SK-N-SH (cell line): ENCODE data around the gene RIN3. TPM values are rescaled to one million over a fixed set of nuclear protein-coding genes. Genes with fewer than 3 reads are reported as not detected.

Experiments
- CTCF ChIA-PET: fragments of 300-600, 350-600 bp; formaldehyde crosslinking; extraction: SDS; loops from one replicate; lab custom pipeline; 2021; lab: Yijun Ruan, JAX
- POLR2A ChIA-PET: fragments of 350-600 bp; sonication (Branson Sonifier 250); formaldehyde crosslinking; extraction: SDS; loops from one replicate; lab custom pipeline; 2020; ENCODE audit warnings: antibody characterized with exemption, inconsistent platforms; lab: Yijun Ruan, JAX
- DNase-seq: peaks from one replicate; pipeline ENCODE4 v3.0.0; 2012
- H2AFZ ChIP-seq: fragments of 200-600 bp; sonication (generic); 2 replicates; pipeline ENCODE4 v1.8.1; 2016; ENCODE audit warnings: antibody characterized with exemption, mild to moderate bottlenecking, low read depth
- H3F3A ChIP-seq: fragments of 200-600 bp; sonication (generic); replicated peaks from 2 replicates; pipeline ENCODE3; 2016; ENCODE audit warnings: antibody characterized with exemption, mild to moderate bottlenecking; ENCODE audit not compliant: insufficient read depth
- H3K27ac ChIP-seq, 2 experiments: fragments of 200-500 bp in 1 of 2; fragments of 200-600 bp in 1 of 2; sonication (Bioruptor generic) in 1 of 2; sonication (generic), shearing (Covaris generic) in 1 of 2; 2 replicates each; pipeline versions ENCODE4 v1.5.1 to v1.6.1; 2014 to 2016; ENCODE audit warnings: low read depth in 2 of 2, inconsistent platforms in 1 of 2, low read length in 1 of 2, mild to moderate bottlenecking in 1 of 2, mixed read lengths in 1 of 2
- H3K27me3 ChIP-seq: fragments of 200-600 bp; sonication (generic), shearing (Covaris generic); 2 replicates; pipeline ENCODE4 v1.6.1; 2016; ENCODE audit warnings: mixed run types; ENCODE audit not compliant: insufficient read depth
- H3K36me3 ChIP-seq, 2 experiments: fragments of 200-500 bp in 1 of 2; fragments of 200-600 bp in 1 of 2; sonication (Bioruptor generic) in 1 of 2; sonication (generic) in 1 of 2; replicated peaks in 1 of 2; 2 replicates each; pipeline versions ENCODE3 to v1.5.1; 2014 to 2016; ENCODE audit warnings: low read length in 1 of 2, mild to moderate bottlenecking in 1 of 2; ENCODE audit not compliant: insufficient read depth in 2 of 2, control insufficient read depth in 1 of 2
- H3K4me1 ChIP-seq, 2 experiments: fragments of 200-500 bp in 1 of 2; fragments of 200-600 bp in 1 of 2; sonication (Bioruptor generic) in 1 of 2; sonication (generic), shearing (Covaris generic) in 1 of 2; 2 replicates each; pipeline versions ENCODE4 v1.5.1 to v1.6.1; 2014 to 2016; ENCODE audit warnings: low read depth in 1 of 2, low read length in 1 of 2, mixed run types in 1 of 2; ENCODE audit not compliant: insufficient read depth in 2 of 2, control insufficient read depth in 1 of 2
- H3K4me2 ChIP-seq: fragments of 200-600 bp; sonication (generic), shearing (Covaris generic); 2 replicates; pipeline ENCODE4 v1.6.1; 2017; ENCODE audit warnings: mixed run types
- H3K4me3 ChIP-seq, 2 experiments: fragments of 200-500 bp in 1 of 2; fragments of 200-600 bp in 1 of 2; sonication (Bioruptor generic) in 1 of 2; sonication (generic), shearing (Covaris generic) in 1 of 2; 2 replicates each; pipeline versions ENCODE4 v1.5.1 to v1.8.1; 2014 to 2016; ENCODE audit warnings: low read depth in 2 of 2, inconsistent platforms in 1 of 2, low read length in 1 of 2, mild to moderate bottlenecking in 1 of 2, mixed read lengths in 1 of 2, moderate library complexity in 1 of 2
- H3K79me2 ChIP-seq: fragments of 200-600 bp; sonication (generic); 2 replicates; pipeline ENCODE4 v1.8.1; 2017; ENCODE audit warnings: mild to moderate bottlenecking; ENCODE audit not compliant: insufficient read depth
- H3K9ac ChIP-seq: fragments of 200-600 bp; sonication (generic); 2 replicates; pipeline ENCODE4 v1.6.1; 2017; ENCODE audit warnings: mixed run types
- H3K9me2 ChIP-seq: fragments of 200-600 bp; sonication (generic); 2 replicates; pipeline ENCODE4 v1.6.1; 2017; ENCODE audit warnings: mixed run types
- H3K9me3 ChIP-seq: fragments of 200-600 bp; sonication (generic); 2 replicates; pipeline ENCODE4 v1.6.1; 2017; ENCODE audit warnings: mixed run types, mild to moderate bottlenecking, moderate library complexity
- H4K20me1 ChIP-seq: fragments of 200-600 bp; sonication (generic); 2 replicates; pipeline ENCODE4 v1.6.1; 2017; ENCODE audit warnings: mild to moderate bottlenecking, mixed run types; ENCODE audit not compliant: insufficient read depth
- ELF1 ChIP-seq: IDR thresholded peaks from 2 replicates; pipeline ENCODE4 v1.4.0; 2012
- FOSL2 ChIP-seq: IDR thresholded peaks from 2 replicates; pipeline ENCODE4 v1.4.0; 2012; ENCODE audit warnings: low read depth, mild to moderate bottlenecking, moderate library complexity, borderline replicate concordance
- FOXJ3 ChIP-seq: sonication (generic); formaldehyde crosslinking; IDR thresholded peaks from 2 replicates; pipeline ENCODE4 v1.5.1; 2020; ENCODE audit warnings: mild to moderate bottlenecking, missing genetic modification reagents
- FOXM1 ChIP-seq: IDR thresholded peaks from 2 replicates; pipeline ENCODE4 v1.4.0; 2012; ENCODE audit warnings: low read depth, mild to moderate bottlenecking
- GABPA ChIP-seq: IDR thresholded peaks from 2 replicates; pipeline ENCODE4 v1.4.0; 2012; ENCODE audit warnings: low read depth, mild to moderate bottlenecking
- NFIC ChIP-seq: IDR thresholded peaks from 2 replicates; pipeline ENCODE4 v1.4.0; 2012; ENCODE audit warnings: borderline replicate concordance
- NRF1 ChIP-seq: IDR thresholded peaks from 2 replicates; pipeline ENCODE4 v1.6.1; 2012; ENCODE audit warnings: low read depth, mild to moderate bottlenecking, low read length
- POLR2AphosphoS5 ChIP-seq: IDR thresholded peaks from 2 replicates; pipeline ENCODE4 v1.6.1; 2012; ENCODE audit warnings: low read depth, low read length
- SIN3A ChIP-seq: IDR thresholded peaks from 2 replicates; pipeline ENCODE4 v1.6.1; 2012; ENCODE audit warnings: low read depth, mild to moderate bottlenecking, low read length, moderate library complexity, borderline replicate concordance
- TAF1 ChIP-seq: IDR thresholded peaks from 2 replicates; pipeline ENCODE4 v1.6.1; 2012; ENCODE audit warnings: low read depth, mild to moderate bottlenecking, low read length, moderate library complexity, borderline replicate concordance
- TCF12 ChIP-seq: IDR thresholded peaks from 2 replicates; pipeline ENCODE4 v1.4.0; 2012
- TEAD4 ChIP-seq: IDR thresholded peaks from 2 replicates; pipeline ENCODE4 v1.4.0; 2012; ENCODE audit warnings: mild to moderate bottlenecking, borderline replicate concordance; ENCODE audit not compliant: insufficient read depth
- YY1 ChIP-seq: IDR thresholded peaks from 2 replicates; pipeline ENCODE4 v1.4.0; 2012; ENCODE audit warnings: low read depth, mild to moderate bottlenecking
- WGBS: methylation state at CpG from one replicate; pipeline ENCODE4 v1.1.6; 2017; ENCODE audit warnings: low lambda C conversion rate; 5-methylcytosine and 5-hydroxymethylcytosine counted together
- polyA plus RNA-seq, 3 experiments: library from polyadenylated mRNA; depleted of rRNA; stranded (reverse); fragments of >200 nt; gene quantifications; 2 replicates each; pipeline ENCODE4 v1.2.3, GENCODE V29; 2012
- TF ChIP-seq, protein P1 (sequence below): fragments of 150-350 bp; IDR thresholded peaks from 2 replicates; pipeline ENCODE4 v1.6.1; 2016; ENCODE audit warnings: mild to moderate bottlenecking, low read depth, low read length
- TF ChIP-seq, protein P2 (sequence below): IDR thresholded peaks from 2 replicates; pipeline ENCODE4 v1.6.1; 2012; ENCODE audit warnings: mild to moderate bottlenecking, low read depth, low read length, moderate library complexity

The RIN3 gene
- polyA plus RNA-seq, 1 of the 3 experiments (the other 2 are of a cell fraction), result 12.4 TPM

- H3K4me3 ChIP-seq, result no peak overlapping the region
- POLR2A ChIA-PET, result no interaction called here
- CTCF ChIA-PET, result no interaction called here
These were observed 213.3 kb downstream of the RIN3 start for GRCh38 chr14:92726933-92727262.

GRCh38 chr14:92728759-92729364 is 215.3 kb downstream of the RIN3 start:
- Histone ChIP-seq H3K4me2 (no peak overlapping the region), H3K36me3 (peaks cover 3 to 14% of the 10 kb centered on the region in 2 experiments), H3K4me3 (no peak overlapping the region), H3K79me2 (no peaks in the 10 kb centered on the region), H3K4me1 (no peaks in the 10 kb centered on the region), H3K27ac (no peak overlapping the region), H3K9me3 (no peaks in the 10 kb centered on the region), H3K27me3 (no peaks in the 10 kb centered on the region), H4K20me1 (no peaks in the 10 kb centered on the region), H2AFZ (no peak overlapping the region), H3F3A (peaks cover 8% of the 10 kb centered on the region), H3K9ac (no peak overlapping the region), H3K9me2 (no peaks in the 10 kb centered on the region)
- POLR2A ChIA-PET, result no interaction called here
- TF ChIP-seq, protein P1, sequence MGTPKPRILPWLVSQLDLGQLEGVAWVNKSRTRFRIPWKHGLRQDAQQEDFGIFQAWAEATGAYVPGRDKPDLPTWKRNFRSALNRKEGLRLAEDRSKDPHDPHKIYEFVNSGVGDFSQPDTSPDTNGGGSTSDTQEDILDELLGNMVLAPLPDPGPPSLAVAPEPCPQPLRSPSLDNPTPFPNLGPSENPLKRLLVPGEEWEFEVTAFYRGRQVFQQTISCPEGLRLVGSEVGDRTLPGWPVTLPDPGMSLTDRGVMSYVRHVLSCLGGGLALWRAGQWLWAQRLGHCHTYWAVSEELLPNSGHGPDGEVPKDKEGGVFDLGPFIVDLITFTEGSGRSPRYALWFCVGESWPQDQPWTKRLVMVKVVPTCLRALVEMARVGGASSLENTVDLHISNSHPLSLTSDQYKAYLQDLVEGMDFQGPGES, result no peak
- 0 out of 2 replicates have a peak, but pooled peaks have one; percentile 11 for TF ChIP-seq NFIC
- TF ChIP-seq TEAD4, result no peak
- no peak for DNase-seq
- CTCF ChIA-PET, result no interaction called here
- 88% methylated on average over 7 of the region's 8 CpGs for WGBS

More at GRCh38 chr14:92726933-92727262, 213.3 kb downstream of the RIN3 start:
- H3K27me3 ChIP-seq, result no peaks in the 10 kb centered on the region
- H2AFZ ChIP-seq, result no peak overlapping the region
- no peaks in the 10 kb centered on the region for H3K79me2 ChIP-seq
- H4K20me1 ChIP-seq, result no peaks in the 10 kb centered on the region
- H3K9me2 ChIP-seq, result no peaks in the 10 kb centered on the region
- 96% methylated on average over 8 of the region's 8 CpGs for WGBS
- H3K9me3 ChIP-seq, result no peaks in the 10 kb centered on the region
- TF ChIP-seq ELF1 (no peak), POLR2AphosphoS5 (no peak), TAF1 (no peak), NRF1 (no peak), SIN3A (no peak), YY1 (no peak), TCF12 (no peak), GABPA (no peak), FOXM1 (no peak), FOXJ3 (CRISPR knock-in tag) (no peak), FOSL2 (no peak), NFIC (no peak)
- TF ChIP-seq, protein P2, sequence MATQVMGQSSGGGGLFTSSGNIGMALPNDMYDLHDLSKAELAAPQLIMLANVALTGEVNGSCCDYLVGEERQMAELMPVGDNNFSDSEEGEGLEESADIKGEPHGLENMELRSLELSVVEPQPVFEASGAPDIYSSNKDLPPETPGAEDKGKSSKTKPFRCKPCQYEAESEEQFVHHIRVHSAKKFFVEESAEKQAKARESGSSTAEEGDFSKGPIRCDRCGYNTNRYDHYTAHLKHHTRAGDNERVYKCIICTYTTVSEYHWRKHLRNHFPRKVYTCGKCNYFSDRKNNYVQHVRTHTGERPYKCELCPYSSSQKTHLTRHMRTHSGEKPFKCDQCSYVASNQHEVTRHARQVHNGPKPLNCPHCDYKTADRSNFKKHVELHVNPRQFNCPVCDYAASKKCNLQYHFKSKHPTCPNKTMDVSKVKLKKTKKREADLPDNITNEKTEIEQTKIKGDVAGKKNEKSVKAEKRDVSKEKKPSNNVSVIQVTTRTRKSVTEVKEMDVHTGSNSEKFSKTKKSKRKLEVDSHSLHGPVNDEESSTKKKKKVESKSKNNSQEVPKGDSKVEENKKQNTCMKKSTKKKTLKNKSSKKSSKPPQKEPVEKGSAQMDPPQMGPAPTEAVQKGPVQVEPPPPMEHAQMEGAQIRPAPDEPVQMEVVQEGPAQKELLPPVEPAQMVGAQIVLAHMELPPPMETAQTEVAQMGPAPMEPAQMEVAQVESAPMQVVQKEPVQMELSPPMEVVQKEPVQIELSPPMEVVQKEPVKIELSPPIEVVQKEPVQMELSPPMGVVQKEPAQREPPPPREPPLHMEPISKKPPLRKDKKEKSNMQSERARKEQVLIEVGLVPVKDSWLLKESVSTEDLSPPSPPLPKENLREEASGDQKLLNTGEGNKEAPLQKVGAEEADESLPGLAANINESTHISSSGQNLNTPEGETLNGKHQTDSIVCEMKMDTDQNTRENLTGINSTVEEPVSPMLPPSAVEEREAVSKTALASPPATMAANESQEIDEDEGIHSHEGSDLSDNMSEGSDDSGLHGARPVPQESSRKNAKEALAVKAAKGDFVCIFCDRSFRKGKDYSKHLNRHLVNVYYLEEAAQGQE, result no peak
- no peak overlapping the region for H3K27ac ChIP-seq
- H3K9ac ChIP-seq, result no peak overlapping the region
- DNase-seq, result no peak
- H3K4me1 ChIP-seq, result no peaks in the 10 kb centered on the region
- H3K4me2 ChIP-seq, result no peak overlapping the region
- H3F3A ChIP-seq, result peaks cover 8% of the 10 kb centered on the region
- peaks cover 3 to 10% of the 10 kb centered on the region in 2 experiments for H3K36me3 ChIP-seq
